ENCODE measurements around the gene GPRC5B.

GPRC5B gene

DNA sequence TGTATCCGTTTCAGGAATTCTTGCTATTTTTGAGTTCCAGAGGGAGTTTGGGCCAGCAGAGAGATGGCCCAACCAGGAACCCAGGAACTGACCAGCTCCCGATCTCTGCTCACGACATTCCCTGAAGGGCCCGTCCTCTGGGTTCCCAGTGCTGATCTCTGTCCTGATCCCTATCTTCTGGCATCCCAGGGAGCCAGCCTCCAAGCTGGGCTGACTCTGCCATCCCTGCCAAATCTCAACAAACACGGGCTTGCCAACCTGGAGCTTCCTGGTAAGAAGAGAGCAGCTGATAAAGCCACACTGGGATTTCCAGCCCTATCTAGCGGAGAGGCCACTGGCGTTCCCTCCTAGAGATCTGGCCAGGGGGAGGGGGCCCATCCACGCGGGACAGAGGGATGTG lies 16.2 kb downstream of the GPRC5B start:
- DNase-seq = no peak

DNA sequence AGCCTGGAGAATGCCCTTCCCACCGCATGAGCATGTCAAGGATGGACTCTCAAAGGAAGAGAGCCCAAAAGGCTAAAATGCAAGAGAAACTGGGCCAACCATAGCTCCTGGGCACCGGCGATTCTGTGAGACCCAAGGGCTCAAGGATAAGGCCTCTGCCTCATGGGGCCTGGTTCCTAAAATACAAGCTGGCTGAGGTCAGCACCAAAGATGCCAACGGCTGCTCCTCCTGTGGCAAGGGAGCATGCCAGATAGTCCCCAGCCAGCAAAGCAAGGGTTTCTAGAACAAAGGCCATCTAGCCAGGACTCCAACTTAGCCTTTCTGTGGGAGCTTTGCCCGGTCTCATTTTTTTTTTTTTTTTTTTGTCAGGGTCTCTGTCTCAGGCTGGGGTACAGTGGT lies 20.1 kb downstream of the GPRC5B start:
- no peak for DNase-seq

DNA sequence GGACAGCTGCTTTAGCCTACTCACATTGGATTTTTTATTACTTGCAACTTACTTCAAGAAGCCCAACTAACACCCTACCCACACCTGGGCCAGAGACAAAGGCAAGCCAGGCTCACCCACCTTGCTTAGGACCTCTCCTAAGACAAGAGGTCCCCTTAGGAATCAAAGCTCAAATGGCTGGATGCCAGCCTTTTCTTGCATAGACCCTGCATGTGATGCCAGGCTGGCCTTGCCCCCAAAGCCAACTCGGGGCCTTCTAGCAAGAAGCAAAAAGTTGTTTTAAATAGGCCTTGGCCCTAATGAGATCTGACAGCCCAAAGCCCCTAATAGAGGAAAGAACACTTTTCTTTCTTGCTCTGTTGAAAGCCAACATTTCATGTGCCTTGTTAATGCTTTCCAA lies 20.7 kb downstream of the GPRC5B start:
- DNase-seq = no peak

DNA sequence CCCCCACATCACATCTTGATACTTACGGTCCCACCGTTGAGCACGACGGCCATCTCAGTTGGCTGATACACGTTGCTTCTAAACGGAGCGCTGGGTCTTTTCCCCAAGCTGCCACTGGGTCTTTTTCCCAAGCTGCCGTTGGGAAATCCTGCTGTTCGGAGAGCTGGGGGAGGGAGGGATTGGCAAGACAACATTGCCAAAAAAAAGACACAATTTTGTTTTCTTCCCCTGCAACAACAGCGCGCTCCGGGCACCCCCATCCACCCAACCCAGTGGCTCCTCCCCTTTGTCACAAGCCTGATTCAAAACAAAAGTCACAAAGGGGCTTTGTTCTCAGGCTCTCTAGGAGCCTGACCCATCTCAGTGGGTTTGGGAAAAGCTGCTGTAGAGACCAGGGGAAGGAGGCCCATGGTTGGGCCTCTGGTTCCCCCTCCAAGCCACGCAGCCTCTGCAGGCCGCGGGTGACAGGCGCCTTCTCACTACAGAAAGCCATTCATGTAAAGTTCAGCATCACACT lies 22.8 kb downstream of the GPRC5B start:
- DNase-seq = no peak

DNA sequence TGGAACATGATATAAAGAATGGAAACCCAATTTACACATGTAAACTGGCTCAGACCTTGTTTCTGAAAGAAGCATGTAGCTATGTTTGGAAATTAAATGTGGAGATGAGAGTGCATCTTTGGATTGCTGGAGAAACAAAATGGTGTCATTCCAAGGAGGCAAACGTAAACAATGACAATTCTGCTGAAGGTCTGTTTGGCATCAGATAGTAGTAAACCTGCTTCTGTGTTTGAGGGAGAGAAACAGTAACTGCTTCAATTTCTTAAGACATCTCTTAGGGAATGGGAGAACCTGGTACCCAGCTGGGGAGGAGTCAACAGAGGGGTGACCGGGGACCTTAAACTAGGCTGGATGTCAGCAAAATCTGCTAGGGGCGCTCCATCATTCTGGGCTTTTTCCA lies 23.5 kb downstream of the GPRC5B start:
- no peak for DNase-seq

DNA sequence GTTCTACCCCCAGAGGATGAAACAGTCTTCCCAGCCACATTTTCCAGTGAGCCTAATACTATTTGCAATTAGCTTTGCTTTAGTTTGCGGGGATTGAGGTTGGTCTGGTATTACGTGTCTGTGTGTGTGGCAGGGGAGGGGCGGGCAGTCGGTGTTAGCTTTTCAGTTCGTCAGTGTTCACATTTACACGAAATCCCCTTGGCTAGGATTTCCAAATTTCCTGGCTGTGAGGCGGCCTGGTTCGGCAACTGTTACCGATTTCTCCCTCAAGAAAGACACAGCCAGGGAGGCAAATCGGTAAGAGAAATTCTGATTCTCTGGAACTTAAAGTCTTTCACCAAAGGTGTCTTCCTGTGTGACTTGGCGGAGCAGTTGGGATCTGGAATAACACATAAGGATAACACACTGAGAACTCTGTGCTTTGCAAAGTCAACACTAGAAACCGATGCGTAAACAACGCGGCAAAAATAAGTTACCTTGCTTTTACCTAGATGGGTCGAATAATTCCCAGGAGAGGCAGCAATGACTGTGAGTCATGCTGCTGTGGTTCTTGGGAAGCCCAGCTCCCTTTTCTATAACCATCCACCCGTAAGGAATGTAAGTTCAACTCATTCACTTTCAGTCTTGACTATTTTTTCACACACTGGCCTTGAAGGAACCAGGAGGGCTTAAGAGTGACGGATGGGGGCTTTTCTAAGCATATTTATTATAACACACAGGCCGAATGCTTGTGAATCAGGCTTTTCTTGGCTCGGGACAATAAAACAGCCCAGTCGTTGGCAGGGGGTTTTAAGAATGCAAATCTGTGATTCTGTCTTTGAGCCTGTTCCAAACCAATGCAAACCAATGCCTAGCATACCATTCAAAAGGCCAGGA lies 24.2 kb downstream of the GPRC5B start:
- no peak for DNase-seq

DNA sequence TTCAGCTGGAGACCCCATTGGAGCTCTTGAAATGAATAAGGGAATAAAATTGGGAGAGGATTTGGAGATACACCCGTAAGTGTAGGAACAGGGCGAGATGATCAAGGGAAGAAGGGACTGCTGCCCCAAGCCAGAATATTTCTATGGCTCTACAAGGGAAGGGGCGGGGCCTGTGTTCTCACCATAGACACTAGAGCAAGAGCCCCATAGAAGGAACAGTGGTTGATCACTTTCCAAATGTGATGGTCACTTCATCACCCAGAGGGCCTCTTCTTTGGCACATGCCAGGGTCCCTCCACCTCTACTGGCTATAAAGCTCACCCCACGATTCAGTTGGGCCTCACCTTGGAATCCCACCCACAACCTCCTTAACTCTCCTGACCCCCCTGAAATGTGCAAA lies 25.0 kb downstream of the GPRC5B start:
- no peak for DNase-seq

DNA sequence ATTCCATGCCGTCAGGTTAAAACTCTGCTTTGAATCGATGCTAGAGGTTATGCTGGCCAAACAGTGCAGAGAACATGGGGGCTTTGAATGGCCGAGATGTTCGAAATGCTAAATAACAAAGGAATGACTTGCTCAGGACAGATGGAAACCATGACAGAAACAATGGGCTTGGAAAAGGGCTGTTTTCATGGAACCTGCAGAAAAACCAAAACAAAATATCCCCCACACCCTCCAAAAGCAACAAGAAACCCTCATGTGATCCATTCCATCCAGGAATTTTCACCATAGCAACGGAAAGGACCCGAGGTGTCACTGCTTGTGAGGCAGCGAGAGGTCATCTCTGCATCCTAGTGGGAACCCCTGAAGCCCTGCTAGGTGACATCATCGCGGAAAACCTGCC lies 25.5 kb downstream of the GPRC5B start:
- no peak for DNase-seq

DNA sequence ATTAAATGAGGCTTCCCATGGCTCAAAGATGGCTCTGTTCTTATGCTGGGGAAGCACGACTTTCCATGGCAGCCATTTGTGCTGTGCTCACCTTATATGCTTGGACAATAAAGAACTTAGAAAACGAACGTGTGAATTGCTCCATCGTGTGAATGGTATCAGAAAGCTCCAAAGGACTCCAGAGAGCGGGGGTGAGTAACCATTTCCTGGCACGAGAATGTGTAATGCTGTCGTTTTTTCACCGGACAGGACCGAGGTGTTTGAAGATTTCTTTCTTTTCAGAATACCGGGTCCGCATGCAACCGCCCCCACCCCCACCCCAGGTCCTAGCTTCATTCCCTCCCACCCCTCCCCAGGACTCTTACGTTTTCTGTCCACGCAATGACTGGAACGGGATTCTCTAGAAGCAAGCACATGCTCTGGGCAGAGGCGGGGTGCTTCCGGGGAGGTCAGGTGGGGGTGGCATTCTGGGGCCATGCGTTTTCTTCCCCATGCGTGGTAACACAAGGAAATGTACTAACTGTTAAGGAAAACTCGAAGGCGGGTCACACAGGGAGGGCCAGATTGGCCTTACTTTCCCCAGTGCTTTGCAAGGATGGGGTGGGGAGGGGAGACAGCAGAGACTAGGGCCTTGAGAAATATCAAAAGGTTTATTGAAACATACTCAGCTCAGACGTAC lies 26.2 kb downstream of the GPRC5B start:
- no peak for DNase-seq

DNA sequence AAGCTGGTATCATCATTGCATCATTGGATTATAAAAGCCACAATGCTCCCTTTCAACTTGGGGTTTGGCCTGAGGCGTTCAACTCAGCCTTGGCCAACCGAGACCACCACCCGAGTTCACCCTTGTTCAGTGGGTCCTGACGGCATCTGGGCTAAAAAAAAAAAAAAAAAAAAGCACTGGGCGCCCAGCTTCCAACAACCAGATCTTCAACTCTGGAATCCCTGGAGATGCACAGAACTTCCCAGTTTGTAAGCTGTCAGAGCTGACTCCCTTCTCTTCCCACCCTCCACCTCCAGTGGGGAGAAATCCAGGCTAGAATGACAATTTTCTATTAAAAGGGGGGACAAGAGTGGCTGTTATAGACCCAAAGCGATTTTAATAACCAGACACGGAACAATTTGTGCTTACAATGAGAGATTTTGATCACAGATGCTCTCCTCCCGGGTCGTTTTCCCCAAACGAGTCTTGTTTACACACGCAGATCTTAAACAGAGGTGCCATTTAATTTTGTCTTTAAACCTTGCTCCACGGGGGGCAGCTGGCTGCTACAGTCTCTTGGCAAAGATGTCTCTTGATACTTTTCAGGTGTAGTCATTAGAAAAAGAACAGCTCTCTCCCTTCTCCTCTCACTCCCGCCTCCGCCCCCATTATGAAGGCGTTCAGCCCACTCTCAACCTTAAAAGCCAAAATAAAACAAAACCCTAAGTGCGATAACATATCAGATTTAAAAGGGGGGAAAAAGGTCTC lies 26.9 kb downstream of the GPRC5B start:
- DNase-seq = no peak

DNA sequence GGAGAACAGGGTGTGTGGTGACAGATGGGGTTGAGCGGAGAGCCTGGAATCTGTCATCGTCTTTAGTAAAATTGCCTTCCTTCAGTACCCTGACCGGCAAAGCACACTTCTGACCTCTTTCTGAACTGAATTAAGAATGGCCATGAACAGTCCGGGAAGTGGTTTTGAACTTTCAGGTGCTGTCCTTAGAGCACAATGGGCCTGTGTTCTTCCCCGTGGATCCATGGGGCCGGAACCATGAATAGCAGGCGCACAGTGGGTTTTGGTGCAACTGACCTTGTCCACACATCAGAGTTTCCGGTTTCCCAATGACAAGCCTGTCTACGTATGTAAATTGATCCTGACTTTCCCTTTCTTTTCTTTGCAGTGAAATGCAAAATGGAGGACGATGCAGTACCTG lies 28.5 kb downstream of the GPRC5B start:
- no peak for DNase-seq

DNA sequence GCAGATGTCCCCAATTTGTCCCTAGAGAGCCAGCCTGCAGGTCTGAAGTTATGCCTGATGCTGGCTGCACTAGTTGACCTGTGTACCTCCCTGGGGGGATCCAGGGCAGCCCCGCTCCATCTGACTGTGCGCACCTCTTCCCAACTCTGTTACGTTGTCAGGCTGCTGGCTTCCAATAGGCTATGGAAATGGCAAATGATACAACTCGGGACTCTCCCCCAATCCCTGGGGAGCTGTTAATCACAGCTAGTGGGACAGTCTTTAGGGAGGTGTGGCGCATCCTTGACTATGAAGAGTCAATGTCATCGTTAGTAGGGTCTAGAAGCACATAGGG lies 30.1 kb downstream of the GPRC5B start:
- DNase-seq = no peak

DNA sequence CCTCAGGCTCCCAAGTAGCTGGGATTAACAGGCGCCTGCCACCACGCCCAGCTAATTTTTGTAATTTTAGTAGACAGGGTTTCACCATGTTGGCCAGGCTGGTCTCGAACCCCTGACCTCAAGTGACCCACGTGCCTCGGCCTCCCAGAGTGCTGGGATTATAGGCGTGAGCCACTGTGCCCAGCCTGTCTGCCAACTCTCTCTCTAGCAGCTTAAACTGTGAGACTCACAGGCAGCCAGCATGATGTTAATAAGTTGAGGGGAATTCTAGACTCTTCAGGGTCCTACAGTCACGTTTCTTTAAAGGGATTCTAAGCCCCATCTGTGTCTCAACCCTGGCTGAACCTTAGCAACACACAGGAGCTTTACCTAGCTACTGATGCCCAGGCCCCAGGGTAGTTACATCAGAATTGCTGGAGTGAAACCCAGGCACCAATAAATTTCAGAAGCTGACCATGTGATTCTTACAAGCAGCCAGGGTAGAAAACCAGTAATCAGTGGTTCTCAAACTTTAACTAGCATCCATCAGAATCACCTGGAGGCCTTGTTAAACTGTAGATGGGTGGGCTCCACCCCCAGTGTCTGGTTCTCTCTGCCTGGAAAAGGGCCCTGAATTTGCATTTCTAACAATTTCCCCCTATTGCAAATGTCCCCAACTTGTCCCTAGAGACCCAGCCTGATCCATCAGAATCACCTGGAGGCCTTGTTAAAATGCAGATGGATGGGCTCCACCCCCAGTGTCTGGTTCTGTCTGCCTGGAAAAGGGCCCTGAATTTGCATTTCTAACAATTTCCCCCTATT lies 30.7 kb downstream of the GPRC5B start:
- no peak for DNase-seq

DNA sequence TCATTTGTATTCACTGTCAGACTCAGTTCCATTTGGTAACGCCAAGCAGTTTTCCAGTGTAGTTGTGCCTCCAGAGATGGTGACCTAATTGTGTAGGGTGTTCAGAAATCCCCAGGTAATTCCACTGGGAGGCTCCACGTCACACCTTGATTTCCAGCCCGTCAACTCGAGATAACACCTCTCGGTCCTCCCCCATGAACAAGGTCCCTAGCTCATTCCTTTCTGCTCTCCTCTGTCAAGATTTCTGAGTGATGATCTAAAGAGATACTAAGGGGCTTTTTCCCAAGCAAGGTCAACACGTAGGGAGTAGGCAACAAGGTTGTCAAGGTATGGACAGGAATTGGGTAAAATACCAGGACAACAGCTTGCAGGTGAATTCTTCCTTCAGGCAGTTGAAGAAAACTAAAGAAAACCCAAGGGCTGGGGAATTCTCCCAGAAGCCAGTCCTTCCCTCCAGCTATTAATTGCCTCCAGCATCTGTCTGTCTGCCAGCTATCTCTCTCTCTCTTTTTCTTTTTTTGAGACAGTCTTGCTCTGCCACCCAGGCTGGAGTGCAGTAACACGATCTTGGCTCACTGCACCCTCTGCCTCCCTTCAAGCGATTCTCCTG lies 31.4 kb downstream of the GPRC5B start:
- no peak for DNase-seq

DNA sequence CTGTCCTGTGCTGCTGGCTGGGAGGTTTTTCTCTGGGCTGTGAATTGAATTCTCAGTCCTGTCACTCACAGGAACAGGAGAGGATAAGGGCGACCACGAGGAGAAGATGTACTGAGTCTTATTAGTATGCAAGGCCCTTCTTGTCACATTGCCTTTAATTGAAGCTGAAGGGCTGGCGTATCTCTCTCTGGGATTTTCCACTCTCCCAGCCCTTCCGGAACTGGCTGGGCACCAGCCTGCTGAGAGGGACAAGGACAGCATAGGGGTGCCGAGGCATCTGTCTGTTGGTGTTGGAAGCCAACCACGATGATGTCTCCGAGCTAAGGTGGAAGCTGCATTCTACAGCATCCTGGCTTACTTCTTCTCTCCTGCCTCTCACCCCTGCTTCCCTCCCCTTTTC lies 33.2 kb downstream of the GPRC5B start:
- DNase-seq = no peak

DNA sequence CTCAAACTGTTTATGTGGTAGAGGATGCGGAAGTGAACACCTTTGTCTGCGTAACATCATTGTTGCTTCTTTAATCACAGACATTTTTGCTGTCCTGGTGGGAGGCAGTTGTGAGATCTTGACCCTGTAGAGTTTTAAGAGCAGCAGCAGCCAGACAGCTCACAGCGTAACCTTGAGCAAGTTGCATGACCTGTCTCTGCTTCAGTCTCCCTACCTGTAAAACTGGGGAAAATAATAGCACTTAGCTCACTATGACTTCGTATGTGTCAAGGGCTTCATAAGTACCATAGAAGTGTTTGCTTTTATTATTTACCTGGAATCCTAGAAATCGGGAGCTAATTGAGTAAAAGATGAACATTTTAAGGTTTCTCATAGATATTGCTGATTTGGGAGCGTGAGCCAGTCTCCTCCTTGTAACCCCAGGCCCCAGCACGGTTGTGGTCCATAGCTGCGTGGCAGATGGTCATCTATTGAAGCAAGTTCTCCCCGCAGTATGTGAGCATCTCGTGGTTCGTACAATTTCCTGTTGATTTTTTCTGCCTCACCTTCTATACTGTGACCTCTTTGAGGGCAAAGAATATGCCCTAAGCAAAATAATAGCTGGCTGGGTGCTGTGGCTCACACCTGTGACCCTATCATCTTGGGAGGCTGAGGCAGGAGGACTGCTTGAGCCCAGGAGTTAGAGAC lies 34.4 kb downstream of the GPRC5B start:
- DNase-seq = no peak

DNA sequence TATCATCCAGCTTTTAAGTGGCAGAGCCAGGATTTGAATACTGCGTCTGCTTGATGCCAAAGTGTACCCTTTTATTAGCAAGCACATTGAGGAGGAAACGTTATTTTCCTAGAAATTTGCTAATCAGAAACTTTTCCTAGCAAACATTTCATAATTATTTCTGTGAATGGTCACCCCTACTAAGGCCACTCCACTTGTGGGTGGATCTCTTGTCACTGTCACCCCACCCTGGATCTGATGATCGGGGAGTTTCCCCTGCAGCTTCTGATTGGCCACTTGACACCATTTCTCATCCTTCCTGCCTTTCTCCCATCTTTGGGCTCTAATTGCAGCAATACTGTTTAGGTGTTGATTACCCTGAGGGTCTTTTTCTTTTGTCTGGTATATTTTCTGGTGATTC lies 35.9 kb downstream of the GPRC5B start:
- DNase-seq = no peak

DNA sequence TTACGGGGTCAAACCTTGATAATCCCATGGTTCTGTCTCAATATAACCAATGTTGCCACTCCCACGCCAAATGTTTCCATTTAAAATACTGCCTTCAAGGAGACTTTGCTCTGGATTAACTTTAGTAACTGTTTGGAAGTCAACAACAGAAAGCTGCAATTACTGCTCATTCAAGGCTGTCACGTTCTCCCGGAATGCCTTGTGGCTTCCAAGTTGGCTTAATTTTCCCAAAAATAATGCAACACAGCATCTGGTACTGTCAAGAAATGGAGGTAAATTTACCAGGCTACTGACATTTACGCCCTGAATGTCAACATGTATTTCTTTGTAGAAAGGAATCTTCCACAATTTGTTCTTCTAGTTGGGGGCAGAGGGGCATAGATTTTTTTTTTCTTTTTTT lies 38.2 kb downstream of the GPRC5B start:
- no peak for DNase-seq

DNA sequence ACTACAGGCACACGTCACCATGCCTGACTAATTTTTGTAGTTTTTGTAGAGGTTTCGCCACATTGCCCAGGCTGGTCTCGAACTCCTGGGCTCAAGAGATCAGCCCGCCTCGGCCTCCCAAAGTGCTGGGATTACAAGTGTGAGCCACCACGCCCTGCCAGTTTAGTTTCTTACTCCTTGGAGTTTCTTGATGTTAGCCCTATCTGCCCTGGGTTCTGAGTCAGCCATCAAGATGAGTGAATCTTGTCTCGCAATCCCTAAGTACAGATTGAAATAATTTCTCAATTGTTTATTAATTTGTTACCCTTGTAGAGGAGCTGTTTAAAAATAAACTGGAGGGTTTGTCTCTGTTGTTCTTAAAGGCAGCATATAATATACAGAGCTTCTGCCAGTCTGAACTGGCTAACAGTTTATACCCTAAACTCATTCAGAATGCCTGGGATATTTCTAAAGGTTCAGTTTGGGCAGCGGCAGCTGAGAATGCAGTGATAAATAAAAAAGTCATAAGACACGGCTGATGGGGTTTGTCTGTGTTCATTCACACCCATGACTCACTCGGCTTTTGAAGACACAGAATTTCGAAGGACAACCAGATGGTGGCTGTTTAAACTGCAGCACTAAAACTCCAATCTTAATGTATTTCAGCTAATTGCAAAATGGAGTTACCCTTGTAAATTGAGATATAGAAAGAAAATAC lies 39.6 kb downstream of the GPRC5B start:
- no peak for DNase-seq

DNA sequence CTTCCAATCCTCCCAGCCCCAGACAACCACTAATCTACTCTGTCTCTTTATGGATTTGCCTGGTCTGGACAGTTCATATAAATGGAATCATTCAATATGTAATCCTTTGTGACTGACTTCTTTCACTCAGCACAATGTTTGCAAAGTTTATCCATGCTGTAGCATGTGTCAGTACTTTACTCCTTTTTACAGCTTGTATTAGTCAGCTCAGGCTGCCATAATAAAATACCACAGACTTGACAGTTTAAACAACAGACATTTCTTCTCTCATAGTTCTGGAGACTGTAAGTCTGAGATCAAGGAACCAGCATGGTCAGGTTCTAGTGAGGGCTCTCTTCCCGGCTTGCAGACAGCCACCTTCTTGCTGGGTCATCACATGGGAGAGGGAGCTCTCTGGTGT lies 41.3 kb downstream of the GPRC5B start:
- no peak for DNase-seq
